GM18873 (cell line): ENCODE results near the gene NCF2.

Experiments used
- ATAC-seq: cut with Tn5 transposase; IDR thresholded peaks from one replicate; pipeline ENCODE4 v1.9.1; 2021; ENCODE audit warnings: mild to moderate bottlenecking, moderate library complexity, moderate number of reproducible peaks; ENCODE audit not compliant: unreplicated experiment, low FRiP score

Gene NCF2

GRCh38 chr1:183508694-183509093, 81.6 kb downstream of the NCF2 start:
- ATAC-seq: no peak

GRCh38 chr1:183506561-183506960, 83.7 kb downstream of the NCF2 start:
- no peak for ATAC-seq
